T-cell (primary cell): Measurements from ENCODE around the gene EEIG1. TPM values are rescaled to one million over a fixed set of nuclear protein-coding genes. Genes with fewer than 3 reads are reported as not detected.

Experiments
- ATAC-seq, 4 experiments: fragments of 200-7000 bp in 3 of 4; fragments of 150-1000 bp in 1 of 4; cut with Tn5 transposase; replicated peaks in 1 of 4; 1 replicate in 3 of 4; 2 replicates in 1 of 4; pipeline ENCODE4 v1.10.0; 2021; ENCODE audit warnings: moderate library complexity in 3 of 4, mild to moderate bottlenecking in 2 of 4, moderate number of reproducible peaks in 1 of 4
- CTCF ChIA-PET, 2 donors: fragments of 300-600 bp; sonication (Branson Sonifier 250); formaldehyde crosslinking; loops; one replicate each; lab custom pipeline; 2022; ENCODE audit warnings: antibody characterized with exemption in 2 of 2; lab: Charles Lee
- POLR2A ChIA-PET, 2 donors: fragments of 300-600 bp; sonication (Branson Sonifier 250); formaldehyde crosslinking; loops; one replicate each; lab custom pipeline; 2022; ENCODE audit warnings: antibody characterized with exemption in 2 of 2; lab: Charles Lee
- DNase-seq, 35 experiments: peaks; one replicate each; pipeline versions ENCODE4 v3.0.0 to v3.0.0-alpha.2; 2013 to 2023
- H3K27ac ChIP-seq: one replicate; pipeline ENCODE4 v1.5.1; 2013; ENCODE audit warnings: low read length
- H3K27me3 ChIP-seq, 2 experiments: replicated peaks in 1 of 2; 1 replicate in 1 of 2; 2 replicates in 1 of 2; pipeline versions ENCODE4 v1.6.1 to v1.7.0; 2013; ENCODE audit warnings: low read length in 1 of 2, mixed read lengths in 1 of 2; ENCODE audit not compliant: control insufficient read depth in 2 of 2, insufficient read depth in 2 of 2; ENCODE audit errors: extremely low read depth in 1 of 2
- H3K36me3 ChIP-seq, 2 donors: 1 replicate in 1 of 2; 2 replicates in 1 of 2; pipeline versions ENCODE4 v1.6.1 to v1.7.0; 2013; ENCODE audit warnings: low read length in 1 of 2; ENCODE audit not compliant: control insufficient read depth in 2 of 2, insufficient read depth in 1 of 2; ENCODE audit errors: extremely low read depth in 1 of 2
- H3K4me1 ChIP-seq, 2 experiments: 1 replicate in 1 of 2; 2 replicates in 1 of 2; pipeline versions ENCODE4 v1.6.1 to v1.7.0; 2013; ENCODE audit warnings: low read length in 2 of 2, mixed read lengths in 1 of 2; ENCODE audit not compliant: insufficient read depth in 2 of 2, control insufficient read depth in 1 of 2; ENCODE audit errors: extremely low read depth in 1 of 2
- H3K4me3 ChIP-seq, 2 donors: 1 replicate in 1 of 2; 2 replicates in 1 of 2; pipeline versions ENCODE4 v1.5.1 to v1.7.0; 2013; ENCODE audit warnings: mild to moderate bottlenecking in 2 of 2, low read length in 1 of 2, moderate library complexity in 1 of 2; ENCODE audit not compliant: control insufficient read depth in 1 of 2; ENCODE audit errors: extremely low read depth in 1 of 2
- H3K9me3 ChIP-seq: 2 replicates; pipeline ENCODE4 v1.7.0; 2013
- H3K27ac Mint-ChIP-seq, 2 donors: one replicate each; pipeline ENCODE4 v1.8.0; 2020 to 2021; ENCODE audit warnings: mild to moderate bottlenecking in 2 of 2, mixed read lengths in 2 of 2
- H3K27me3 Mint-ChIP-seq, 2 donors: one replicate each; pipeline ENCODE4 v1.8.0; 2021 to 2022; ENCODE audit warnings: mixed read lengths in 2 of 2
- H3K36me3 Mint-ChIP-seq: one replicate; pipeline ENCODE4 v1.8.0; 2021; ENCODE audit warnings: mixed read lengths
- H3K4me1 Mint-ChIP-seq, 3 donors: one replicate each; pipeline ENCODE4 v1.8.0; 2020 to 2022; ENCODE audit warnings: mixed read lengths in 3 of 3, mild to moderate bottlenecking in 1 of 3
- H3K4me3 Mint-ChIP-seq, 3 donors: one replicate each; pipeline ENCODE4 v1.8.0; 2020 to 2022; ENCODE audit warnings: mild to moderate bottlenecking in 3 of 3, mixed read lengths in 3 of 3, moderate library complexity in 3 of 3
- H3K9me3 Mint-ChIP-seq, 3 donors: one replicate each; pipeline ENCODE4 v1.8.0; 2020 to 2022; ENCODE audit warnings: mixed read lengths in 3 of 3
- WGBS: methylation state at CpG from one replicate; pipeline ENCODE4 v1.1.5; 2013; ENCODE audit warnings: missing lambda C conversion rate; ENCODE audit not compliant: insufficient coverage; 5-methylcytosine and 5-hydroxymethylcytosine counted together
- total RNA-seq, 35 experiments: library from RNA in 6 of 35; stranded (reverse) in 6 of 35; fragments of 120-200 nt in 1 of 35; gene quantifications; one replicate each; pipeline versions ENCODE4 v1.2.1 to v1.2.4 and lab custom pipeline; 2013 to 2026

EEIG1 gene
- total RNA-seq, 5 donors from 2014 or later (not counting 1 experiment from before 2014, with no cell fraction given), result 351 to 746 (median 698) TPM

- H3K4me1 Mint-ChIP-seq, result peaks cover 44 to 52% (median 51%) of the 10 kb centered on the region in 3 donors
- CTCF ChIA-PET, result interaction anchor here (2.7 to 3.3 kb wide), 3 partner anchors 12 to 93 kb away, joined by 11 to 29 read pairs (median 15); no protein-coding TSS in a partner anchor
- H3K27ac Mint-ChIP-seq, result peak overlapping the region in 1 of 2 donors; percentile 71
- no peak overlapping the region for H3K4me3 ChIP-seq
- H3K4me1 ChIP-seq, result peaks cover 1 to 63% of the 10 kb centered on the region in 2 experiments
- peaks cover 18 to 74% of the 10 kb centered on the region in 2 donors for H3K36me3 ChIP-seq
- WGBS, result 89% methylated on average over 3 of the region's 3 CpGs
- no peak overlapping the region for H3K27ac ChIP-seq
- POLR2A ChIA-PET, result no interaction called here
- no peak overlapping the region for H3K4me3 Mint-ChIP-seq
- no peaks in the 10 kb centered on the region for H3K9me3 ChIP-seq
- DNase-seq, result no peak
- peaks cover 37% of the 10 kb centered on the region for H3K36me3 Mint-ChIP-seq
- H3K9me3 Mint-ChIP-seq, result no peaks in the 10 kb centered on the region
- no peaks in the 10 kb centered on the region for H3K27me3 ChIP-seq
- H3K27me3 Mint-ChIP-seq, result peaks cover 0 to 3% of the 10 kb centered on the region in 2 donors
- ATAC-seq, result no peak
These were observed 38.9 kb downstream of the EEIG1 start for GRCh38 chr9:127941961-127942215.

GRCh38 chr9:127941062-127941960 lies 39.5 kb downstream of the EEIG1 start:
- 94% methylated on average over 6 of the region's 18 CpGs for WGBS
- ATAC-seq (no peak), DNase-seq (no peak)
- H3K27ac Mint-ChIP-seq, result peak overlapping the region; percentile 58 to 65
- H3K4me1 Mint-ChIP-seq, result peaks cover 48 to 57% (median 54%) of the 10 kb centered on the region in 3 donors
- Histone ChIP-seq H3K27me3 (no peaks in the 10 kb centered on the region), H3K4me3 (no peak overlapping the region), H3K9me3 (no peaks in the 10 kb centered on the region), H3K27ac (no peak overlapping the region), H3K36me3 (peaks cover 18 to 68% of the 10 kb centered on the region in 2 donors), H3K4me1 (peaks cover 6 to 63% of the 10 kb centered on the region in 2 experiments)
- POLR2A ChIA-PET, result no interaction called here
- no peaks in the 10 kb centered on the region for H3K9me3 Mint-ChIP-seq
- peaks cover 0 to 3% of the 10 kb centered on the region in 2 donors for H3K27me3 Mint-ChIP-seq
- no peak overlapping the region for H3K4me3 Mint-ChIP-seq
- CTCF ChIA-PET, result interaction anchor here (0.9 to 3.3 kb wide), 3 partner anchors 93 to 94 kb away, joined by 4 to 29 read pairs (median 15); no protein-coding TSS in a partner anchor
- H3K36me3 Mint-ChIP-seq, result peaks cover 37% of the 10 kb centered on the region

- H3K36me3 Mint-ChIP-seq, result peaks cover 34% of the 10 kb centered on the region
- peaks cover 9 to 63% of the 10 kb centered on the region in 2 experiments for H3K4me1 ChIP-seq
- WGBS, result no CpG with 5 or more reads among the region's 4 CpGs
- peaks cover 14 to 61% of the 10 kb centered on the region in 2 donors for H3K36me3 ChIP-seq
- DNase-seq (no peak), ATAC-seq (no peak)
- no peaks in the 10 kb centered on the region for H3K9me3 Mint-ChIP-seq
- H3K27me3 ChIP-seq, result no peaks in the 10 kb centered on the region
- H3K27ac ChIP-seq, result no peak overlapping the region
- no peak overlapping the region for H3K4me3 ChIP-seq
- no peak overlapping the region for H3K4me3 Mint-ChIP-seq
- H3K27me3 Mint-ChIP-seq, result peaks cover 0 to 3% of the 10 kb centered on the region in 2 donors
- peak overlapping the region; percentile 58 to 65 for H3K27ac Mint-ChIP-seq
- ChIA-PET CTCF (interaction anchor here in 1 of 2 donors (0.9 kb wide), 1 partner anchor 94 kb away, joined by 4 read pairs; no protein-coding TSS in a partner anchor), POLR2A (no interaction called here)
- no peaks in the 10 kb centered on the region for H3K9me3 ChIP-seq
- H3K4me1 Mint-ChIP-seq, result peaks cover 55 to 61% (median 58%) of the 10 kb centered on the region in 3 donors
These were observed 40.2 kb downstream of the EEIG1 start for GRCh38 chr9:127940593-127940992.

- POLR2A ChIA-PET, result no interaction called here
- H3K9me3 ChIP-seq, result no peaks in the 10 kb centered on the region
- peaks cover 6 to 48% of the 10 kb centered on the region in 2 donors for H3K36me3 ChIP-seq
- peak overlapping the region; percentile 36 to 82 (median 56) for H3K4me3 Mint-ChIP-seq
- ATAC-seq (peak in 3 of 4 experiments; percentile 9 to 10 (median 10)), DNase-seq (peak in 2 of 35 experiments; percentile 35 to 52)
- peaks cover 9 to 50% of the 10 kb centered on the region in 2 experiments for H3K4me1 ChIP-seq
- peak overlapping the region; percentile 59 for H3K27ac ChIP-seq
- WGBS, result 85% methylated on average over 12 of the region's 25 CpGs
- peak overlapping the region in 1 of 2 donors; percentile 71 for H3K4me3 ChIP-seq
- H3K4me1 Mint-ChIP-seq, result peaks cover 51 to 59% (median 55%) of the 10 kb centered on the region in 3 donors
- peaks cover 0 to 3% of the 10 kb centered on the region in 2 donors for H3K27me3 Mint-ChIP-seq
- peak overlapping the region; percentile 58 to 88 for H3K27ac Mint-ChIP-seq
- CTCF ChIA-PET, result no interaction called here
- H3K36me3 Mint-ChIP-seq, result peaks cover 22% of the 10 kb centered on the region
- H3K9me3 Mint-ChIP-seq, result no peaks in the 10 kb centered on the region
- H3K27me3 ChIP-seq, result no peaks in the 10 kb centered on the region
These were observed 42.5 kb downstream of the EEIG1 start for GRCh38 chr9:127938298-127938690.

GRCh38 chr9:127937388-127938297 lies 43.1 kb downstream of the EEIG1 start, which contains the start of gene DPM2:
Gene DPM2 (minus strand): TSS chr9:127937854. CDS start chr9:127937820, 34 bp downstream.
- Mint-ChIP-seq H3K27me3 (peaks cover 0 to 3% of the 10 kb centered on the region in 2 donors), H3K4me1 (peaks cover 45 to 57% (median 55%) of the 10 kb centered on the region in 3 donors), H3K27ac (peak within 1 kb of the TSS; percentile 88 to 93), H3K4me3 (peak within 1 kb of the TSS; percentile 82 to 87 (median 86)), H3K36me3 (peaks cover 18% of the 10 kb centered on the region), H3K9me3 (no peaks in the 10 kb centered on the region)
- peak; percentile 73 to 93 (median 86) for DNase-seq
- POLR2A ChIA-PET, result interaction anchor here in 1 of 2 donors (0.6 kb wide), 1 partner anchor 37 kb away, joined by 14 read pairs; no protein-coding TSS in a partner anchor
- ATAC-seq, result peak; percentile 76 to 89 (median 82)
- WGBS, result 2% methylated on average over 49 of the region's 60 CpGs
- H3K4me3 ChIP-seq, result peak within 1 kb of the TSS; percentile 68 to 71
- CTCF ChIA-PET, result interaction anchor here in 1 of 2 donors (0.6 to 1.0 kb wide), 3 partner anchors 31 to 334 kb away, joined by 3 to 11 read pairs (median 3); no protein-coding TSS in a partner anchor
- peaks cover 6 to 41% of the 10 kb centered on the region in 2 donors for H3K36me3 ChIP-seq
- H3K27me3 ChIP-seq, result no peaks in the 10 kb centered on the region
- H3K27ac ChIP-seq, result peak within 1 kb of the TSS; percentile 59
- peaks cover 9 to 44% of the 10 kb centered on the region in 2 experiments for H3K4me1 ChIP-seq
- H3K9me3 ChIP-seq, result no peaks in the 10 kb centered on the region
